NCI-H1436 (cell line): ENCODE results near the gene NMNAT3.

Source experiments
- DNase-seq: peaks from one replicate; lab custom pipeline; 2025; lab: John Stamatoyannopoulos, UW

The NMNAT3 gene

DNA sequence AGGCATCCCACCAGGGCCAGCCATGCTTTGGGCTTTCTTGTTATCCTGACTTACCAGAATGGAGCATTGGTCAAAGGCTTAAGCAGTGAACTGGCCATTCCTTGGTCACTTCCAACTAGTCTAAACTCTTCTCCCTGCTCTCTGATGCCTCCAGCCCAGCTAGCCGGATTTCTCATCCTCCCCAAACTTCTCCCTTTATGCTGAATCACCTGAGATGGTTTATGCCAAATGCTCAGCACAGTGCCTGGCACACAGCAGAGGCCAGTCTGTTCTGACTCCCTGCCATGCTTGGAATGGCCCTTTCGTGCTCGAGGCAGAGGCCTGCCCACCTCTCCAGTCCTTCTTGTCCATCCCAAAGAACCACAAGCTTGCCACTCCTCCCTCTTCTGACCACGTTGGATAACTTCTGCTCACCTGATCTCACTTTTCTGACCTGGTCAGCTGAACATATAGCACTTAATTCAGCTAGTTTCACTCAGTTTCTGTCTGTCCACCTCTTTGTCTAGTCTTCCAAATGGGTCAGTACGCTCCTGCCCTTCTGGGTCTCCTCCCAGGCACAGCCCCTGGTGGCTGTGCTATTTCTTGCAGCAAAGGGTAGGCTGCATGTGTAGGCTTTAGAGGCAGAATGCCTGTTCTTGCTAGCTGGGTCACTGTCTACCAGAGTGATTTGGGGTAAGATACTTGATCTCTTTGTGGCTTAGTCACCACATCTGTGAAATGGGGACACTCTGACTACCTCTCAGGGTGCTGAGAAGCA, 136.1 kb downstream of the NMNAT3 start:
- DNase-seq, result no peak

- DNase-seq, result no peak
Measured at GRCh38 chr3:139540651-139541531, 136.9 kb downstream of the NMNAT3 start.

- no peak for DNase-seq
Measured at GRCh38 chr3:139538733-139539132, 139.0 kb downstream of the NMNAT3 start.

DNA sequence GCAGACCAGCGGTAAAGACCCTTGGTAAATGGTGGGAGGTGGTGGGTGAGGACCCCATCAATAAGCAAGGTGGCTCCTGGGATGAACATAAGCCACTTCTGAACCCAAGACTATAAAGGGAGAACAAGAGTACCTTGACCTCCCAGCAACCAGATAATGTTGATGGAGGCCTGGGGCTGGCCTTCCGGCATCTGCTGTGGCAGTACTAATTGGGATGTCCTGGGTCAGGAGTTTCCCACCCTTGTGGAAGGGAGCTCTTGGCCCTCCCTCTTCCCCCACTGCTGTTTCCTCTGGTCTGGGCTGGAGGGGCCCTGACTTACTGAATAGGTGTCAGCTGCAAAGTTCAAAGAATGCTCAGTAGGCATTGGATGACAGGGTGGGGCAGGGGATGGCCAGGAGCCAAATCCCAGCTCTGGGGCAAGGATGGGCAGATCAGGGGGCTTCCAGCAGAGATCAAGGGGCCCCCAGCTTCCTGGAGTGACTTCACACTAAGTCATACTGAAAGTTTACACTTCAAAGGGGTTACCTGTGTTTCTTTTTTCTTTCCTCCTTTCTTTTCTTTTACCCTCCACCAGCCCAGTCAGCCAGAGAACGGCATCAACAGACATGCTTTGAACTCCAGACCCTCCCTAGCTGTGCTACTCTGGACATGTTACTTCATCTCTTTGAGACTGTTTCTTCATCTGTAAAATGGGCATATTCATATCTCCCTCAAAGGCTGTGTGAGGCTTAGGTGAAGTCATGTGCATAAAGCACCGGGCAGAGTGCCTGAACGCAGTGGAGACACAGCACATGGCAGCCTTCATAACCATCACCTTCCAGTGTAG, 139.8 kb downstream of the NMNAT3 start:
- DNase-seq, result no peak

- no peak for DNase-seq
Measured at GRCh38 chr3:139537361-139537760, 140.4 kb downstream of the NMNAT3 start.

- no peak for DNase-seq
Measured at GRCh38 chr3:139534992-139535879, 142.5 kb downstream of the NMNAT3 start.

DNA sequence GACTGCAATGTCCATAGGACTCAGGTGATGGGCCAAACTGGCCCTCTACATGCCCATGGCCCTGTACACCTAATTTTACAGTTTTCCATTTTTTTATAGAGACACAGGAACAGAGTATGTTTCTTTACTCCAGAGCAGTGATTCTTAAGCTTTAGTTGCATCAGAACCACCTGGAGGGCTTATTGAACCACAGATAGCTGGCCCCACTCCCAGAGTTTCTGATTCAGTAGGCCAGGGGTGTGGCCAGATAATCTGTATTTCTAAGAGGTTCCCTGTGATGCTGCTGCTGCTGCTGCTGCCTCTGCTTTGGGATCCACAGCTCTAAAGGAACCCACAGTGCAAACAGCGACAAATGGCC, 143.3 kb downstream of the NMNAT3 start:
- peak; percentile 29 for DNase-seq

- no peak for DNase-seq
Measured at GRCh38 chr3:139533781-139534454, 143.9 kb downstream of the NMNAT3 start.

GRCh38 chr3:139532976-139533375, 144.8 kb downstream of the NMNAT3 start:
- DNase-seq, result no peak

DNA sequence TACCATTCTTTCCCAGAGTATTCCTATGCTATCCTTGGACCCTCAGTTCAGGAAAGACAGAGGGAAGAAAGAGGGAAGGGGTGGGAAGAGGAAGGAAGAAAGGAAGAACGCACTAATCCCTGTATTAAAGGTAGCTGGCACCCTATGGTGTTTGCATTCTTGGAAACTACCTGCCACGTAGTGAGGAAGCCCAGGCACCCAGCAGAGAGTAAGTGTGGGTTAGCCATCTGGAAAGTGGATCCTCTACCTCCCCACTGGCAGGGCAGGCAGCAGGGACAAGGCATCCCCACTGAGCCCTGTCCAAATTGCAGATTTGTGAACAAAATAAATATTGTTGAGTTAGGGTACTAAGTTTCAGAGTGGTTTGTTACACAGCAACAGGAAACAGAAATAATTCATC, 147.1 kb downstream of the NMNAT3 start:
- DNase-seq, result no peak

DNA sequence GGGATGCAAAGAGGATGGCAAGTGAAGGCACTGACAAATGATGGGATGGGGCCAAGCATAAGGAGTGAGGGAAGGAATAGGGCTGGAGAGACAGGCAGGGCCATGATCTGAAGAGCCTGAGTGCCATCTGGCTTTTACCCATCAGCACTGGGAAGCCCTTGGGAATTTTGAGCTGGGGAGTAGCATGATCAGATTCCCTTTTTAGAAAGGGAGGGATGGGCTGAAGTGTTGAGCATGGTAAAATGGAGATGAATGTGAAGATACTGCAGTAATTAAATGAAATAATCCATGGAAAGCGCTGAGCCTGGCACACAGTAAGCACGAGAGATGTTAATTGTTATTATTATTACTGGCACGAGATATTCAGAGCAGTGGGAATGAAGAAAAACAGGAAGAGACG, 148.1 kb downstream of the NMNAT3 start:
- no peak for DNase-seq

GRCh38 chr3:139528924-139529323, 148.8 kb downstream of the NMNAT3 start:
- no peak for DNase-seq

- no peak for DNase-seq
Measured at GRCh38 chr3:139528281-139528680, 149.5 kb downstream of the NMNAT3 start.

GRCh38 chr3:139527265-139527664, 150.5 kb downstream of the NMNAT3 start:
- DNase-seq, result no peak

DNA sequence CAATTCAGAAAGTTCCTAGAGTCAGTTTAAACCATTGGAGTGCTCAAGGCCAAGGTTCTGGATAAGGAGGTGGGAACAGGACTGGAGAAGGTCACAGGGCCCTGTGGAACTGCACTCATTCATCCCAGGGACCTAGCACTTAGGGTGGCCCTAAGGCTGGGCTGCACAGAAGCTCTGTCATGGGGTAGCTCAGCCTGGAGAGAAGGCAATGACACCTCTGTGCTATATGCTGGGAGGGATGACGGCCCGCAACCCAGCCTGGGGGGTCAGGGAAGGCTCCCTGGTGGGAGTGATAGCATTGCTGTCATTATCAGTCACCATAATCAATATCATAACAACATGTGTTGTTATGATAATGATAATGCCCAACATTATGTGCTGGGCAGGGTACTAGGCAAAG, 151.6 kb downstream of the NMNAT3 start:
- DNase-seq, result no peak

DNA sequence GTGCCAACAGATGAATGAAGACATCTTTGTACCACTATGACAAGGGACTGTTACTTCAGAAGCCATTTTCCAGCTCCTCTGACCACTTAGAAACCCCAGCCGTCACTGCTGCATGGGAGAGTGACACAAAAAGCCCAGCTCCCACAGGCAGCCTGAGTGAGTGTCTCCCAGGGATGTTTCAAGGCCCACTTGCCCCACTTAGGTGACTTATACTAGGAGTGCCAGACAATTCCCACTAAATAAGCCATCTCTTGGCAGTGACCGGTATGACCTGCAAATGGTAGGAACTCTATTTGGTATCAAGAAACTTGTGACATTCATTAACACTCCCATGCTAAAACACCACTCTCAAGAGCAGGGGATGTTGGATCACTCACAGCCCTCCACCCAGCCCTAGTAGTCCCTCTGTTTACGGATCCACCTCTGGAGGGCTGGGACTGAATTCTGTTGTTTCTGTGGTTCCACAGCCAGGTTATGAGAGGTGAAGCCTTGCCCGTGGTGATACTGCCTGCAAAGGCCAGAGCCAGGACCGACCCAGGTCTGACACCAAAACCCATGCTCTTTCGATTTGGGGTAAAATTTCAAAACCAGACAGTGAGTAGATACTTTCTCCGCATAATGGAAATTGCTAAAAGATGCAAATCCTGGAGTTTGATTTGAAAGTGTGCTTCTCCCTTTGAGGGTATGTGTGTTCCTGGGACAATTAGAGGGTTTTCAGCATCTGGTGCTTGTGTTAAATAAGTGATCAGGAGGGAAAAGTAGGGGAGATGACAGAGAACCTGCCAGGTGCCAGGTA, 152.7 kb downstream of the NMNAT3 start:
- DNase-seq, result no peak

- no peak for DNase-seq
Measured at GRCh38 chr3:139523718-139524117, 154.1 kb downstream of the NMNAT3 start.

- DNase-seq, result no peak
Measured at GRCh38 chr3:139523166-139523565, 154.6 kb downstream of the NMNAT3 start.

- DNase-seq, result no peak
Measured at GRCh38 chr3:139522421-139522820, 155.4 kb downstream of the NMNAT3 start.

DNA sequence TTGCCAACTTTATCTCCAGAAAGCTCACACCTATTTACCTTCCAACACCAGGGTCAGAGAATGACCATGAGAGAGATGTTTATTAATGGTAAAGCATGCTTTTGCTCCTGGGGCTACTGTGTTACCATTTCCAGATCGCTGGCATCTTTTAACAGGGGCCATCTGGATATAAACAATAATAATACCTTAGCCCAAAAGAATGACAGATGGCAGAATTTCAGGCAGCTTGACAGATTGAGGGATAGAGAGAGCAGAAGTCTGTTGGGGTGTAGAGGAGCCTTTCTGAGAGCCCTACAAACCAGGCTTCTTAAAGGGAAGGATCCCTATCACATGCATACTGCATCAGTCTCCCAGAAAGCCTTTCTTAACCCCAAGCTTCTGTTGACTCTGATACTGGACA, 156.0 kb downstream of the NMNAT3 start:
- DNase-seq, result no peak
